Breast epithelium (tissue), 3 donors: ENCODE data around the gene KSR2.

ENCODE experiments used
- CTCF ChIP-seq, 3 donors: fragments of 450-650 bp; IDR thresholded peaks; one replicate each; pipeline ENCODE4 v1.5.1; 2016 to 2017; ENCODE audit warnings: antibody characterized with exemption in 3 of 3, mild to moderate bottlenecking in 3 of 3, moderate library complexity in 3 of 3
- POLR2A ChIP-seq: fragments of 450-650 bp; IDR thresholded peaks from one replicate; pipeline ENCODE4 v1.6.1; 2016; ENCODE audit warnings: antibody characterized with exemption, mild to moderate bottlenecking, moderate library complexity

- TF ChIP-seq POLR2A (no peak), CTCF (IDR thresholded peaks at IDR 0.05) (no peak)
Measured at GRCh38 chr12:118011961-118012360, 43.2 kb upstream of the KSR2 start.
